Stimulated activated CD4-positive, alpha-beta T cell treated with anti-CD3 and anti-CD28 coated beads, Interleukin-1b, Interleukin-23, amount 100 ng/mL, for 24 hours (primary cell): ENCODE measurements around the gene FAM169A.
"Not testable (repeated sequence)": the region's sequence is repeated elsewhere in the genome, so short reads cannot be mapped to it uniquely, and the experiment has no call there.

Source experiments
- DNase-seq, 4 experiments: peaks; one replicate each; pipeline ENCODE4 v3.0.0-alpha.2; 2020; ENCODE audit warnings: low read depth in 4 of 4, low spot score in 1 of 4

FAM169A gene

DNA sequence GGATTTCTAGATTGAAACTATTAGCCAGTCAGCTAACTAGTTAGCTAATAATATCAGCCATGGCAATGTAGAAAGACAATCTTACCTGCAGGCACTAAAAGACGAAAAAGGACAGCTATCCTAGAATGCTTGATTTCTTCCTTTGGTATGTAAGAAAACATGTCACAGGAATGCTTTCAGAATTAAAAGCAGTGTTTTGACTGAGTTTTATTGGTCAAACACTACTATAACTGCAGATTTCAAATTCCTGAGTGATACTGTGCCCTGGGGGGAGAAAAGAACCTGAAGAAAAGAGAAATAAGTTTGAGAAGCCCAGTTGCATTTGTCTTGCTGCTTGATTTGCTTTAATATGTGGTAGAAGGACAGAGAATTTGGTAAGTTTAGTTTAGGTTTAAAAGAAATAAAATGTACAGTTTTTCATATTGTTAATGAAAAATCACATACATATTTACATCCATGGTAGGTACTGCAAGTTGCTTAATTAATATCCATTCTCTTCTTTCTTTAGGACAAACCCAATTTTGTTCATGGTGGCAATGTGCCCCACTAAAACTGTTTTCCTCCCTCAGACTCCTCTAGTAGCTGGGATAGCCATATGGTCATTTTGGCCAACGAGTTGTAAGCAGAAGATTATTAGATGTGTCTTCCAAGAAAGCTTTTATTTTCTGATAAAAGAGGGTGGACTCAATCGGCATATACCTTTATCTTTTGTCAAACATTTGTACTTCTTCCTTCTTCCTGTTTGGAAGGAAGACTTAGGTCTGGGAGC lies 4.3 kb upstream of the FAM169A start:
- DNase-seq, result no peak

- not testable (repeated sequence) for DNase-seq
These were observed 3.2 kb upstream of the FAM169A start for GRCh38 chr5:74869414-74869813.

DNA sequence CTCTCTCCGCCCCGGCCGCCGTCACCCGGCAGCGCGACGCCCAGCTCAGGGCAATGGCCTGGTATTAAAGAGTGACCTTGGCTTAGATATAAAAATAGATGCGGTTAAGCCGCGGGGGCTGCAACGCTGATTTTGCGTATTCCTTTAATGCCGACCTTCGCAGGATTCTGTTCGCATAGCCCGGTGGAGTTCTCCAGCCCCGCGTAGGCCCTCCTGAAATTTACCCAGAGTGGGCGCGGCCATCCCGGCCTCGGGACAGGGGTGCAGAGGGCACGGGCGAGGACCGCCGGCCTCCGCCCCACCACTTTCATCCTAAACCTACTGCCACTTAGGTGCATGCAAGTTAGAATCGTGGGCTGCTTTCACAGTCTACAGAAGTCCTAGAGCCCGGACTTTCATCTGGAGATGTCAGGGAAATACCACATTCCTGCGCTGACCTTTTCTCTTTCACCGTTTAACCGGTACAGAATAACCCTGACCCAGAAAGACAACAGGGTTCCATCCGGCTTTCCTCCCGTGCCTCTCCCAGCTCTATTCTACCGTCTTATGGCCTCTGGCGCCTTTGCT lies 492 bp upstream of the FAM169A start:
- DNase-seq, result no peak

- no peak for DNase-seq
These were observed 857 bp downstream of the FAM169A start for GRCh38 chr5:74865256-74865803.

DNA sequence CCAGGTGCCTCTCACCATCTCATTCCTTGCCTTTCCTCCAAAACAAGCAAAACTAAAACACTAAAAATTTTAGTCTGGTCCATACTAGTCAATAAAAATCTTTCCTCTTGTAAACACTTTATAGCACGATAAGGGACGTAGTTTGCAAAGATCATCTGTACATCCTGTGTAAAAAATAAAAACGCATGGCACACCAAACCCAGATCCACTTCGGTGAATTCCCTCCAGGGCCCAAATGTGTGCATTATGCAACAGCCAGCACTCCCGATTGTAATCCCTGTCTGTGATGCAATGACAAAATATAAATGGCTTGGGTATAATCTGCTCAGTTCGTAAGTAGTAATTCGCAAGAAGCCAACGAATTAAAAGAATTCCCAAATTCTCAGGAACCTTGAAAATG lies 1.4 kb downstream of the FAM169A start:
- DNase-seq, result no peak

- DNase-seq, result no peak
These were observed 2.5 kb downstream of the FAM169A start for GRCh38 chr5:74863726-74864125.

- DNase-seq, result no peak
These were observed 4.0 kb downstream of the FAM169A start for GRCh38 chr5:74862221-74862620.

DNA sequence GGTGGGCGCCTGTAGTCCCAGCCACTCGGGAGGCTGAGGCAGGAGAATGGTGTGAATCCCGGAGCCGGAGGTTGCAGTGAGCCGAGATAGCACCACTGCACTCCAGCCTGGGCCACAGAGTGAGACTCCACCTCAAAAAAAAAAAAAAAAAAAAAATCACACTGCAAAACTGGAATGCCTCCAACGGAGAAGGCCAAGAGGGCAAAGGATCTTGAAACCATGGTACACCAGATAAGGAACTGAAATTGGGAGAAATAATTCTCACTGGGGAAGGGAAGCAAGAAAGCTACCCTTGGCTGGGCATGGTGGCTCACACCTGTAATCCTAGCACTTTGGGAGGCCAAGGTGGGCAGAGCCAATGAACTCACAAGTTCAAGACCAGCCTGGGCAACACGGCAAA lies 9.2 kb downstream of the FAM169A start:
- not testable (repeated sequence) for DNase-seq

GRCh38 chr5:74853256-74853655 lies 12.9 kb downstream of the FAM169A start:
- no peak for DNase-seq

GRCh38 chr5:74851684-74852353 lies 14.4 kb downstream of the FAM169A start:
- DNase-seq, result no peak

- no peak for DNase-seq
These were observed 15.3 kb downstream of the FAM169A start for GRCh38 chr5:74850789-74851425.

- no peak for DNase-seq
These were observed 16.2 kb downstream of the FAM169A start for GRCh38 chr5:74850030-74850429.

- DNase-seq, result no peak
These were observed 17.6 kb downstream of the FAM169A start for GRCh38 chr5:74848553-74849025.

DNA sequence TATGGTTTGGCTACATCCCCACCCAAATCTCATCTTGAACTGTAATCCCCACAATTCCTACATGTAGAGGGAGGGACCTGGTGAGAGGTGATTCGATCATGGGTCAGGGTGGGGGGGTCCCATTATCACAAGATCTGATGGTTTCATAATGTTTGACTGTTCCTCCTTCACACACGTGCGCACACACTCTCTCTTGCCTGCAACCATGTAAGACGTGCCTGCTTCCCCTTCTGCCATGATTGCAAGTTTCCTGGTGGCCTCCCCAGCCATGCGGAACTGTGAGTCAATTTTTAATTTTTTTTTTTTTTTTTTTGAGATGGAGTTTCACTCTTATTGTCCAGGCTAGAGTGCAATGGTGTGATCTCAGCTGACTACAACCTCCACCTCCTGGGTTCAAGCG lies 27.0 kb downstream of the FAM169A start:
- DNase-seq, result no peak

- no peak for DNase-seq
These were observed 27.9 kb downstream of the FAM169A start for GRCh38 chr5:74838262-74838661.

GRCh38 chr5:74837115-74837514 lies 29.1 kb downstream of the FAM169A start:
- no peak for DNase-seq

GRCh38 chr5:74833537-74834266 lies 32.5 kb downstream of the FAM169A start:
- DNase-seq, result no peak

- DNase-seq, result no peak
These were observed 36.8 kb downstream of the FAM169A start for GRCh38 chr5:74829413-74829812.

- no peak for DNase-seq
These were observed 43.9 kb downstream of the FAM169A start for GRCh38 chr5:74822288-74822687.

DNA sequence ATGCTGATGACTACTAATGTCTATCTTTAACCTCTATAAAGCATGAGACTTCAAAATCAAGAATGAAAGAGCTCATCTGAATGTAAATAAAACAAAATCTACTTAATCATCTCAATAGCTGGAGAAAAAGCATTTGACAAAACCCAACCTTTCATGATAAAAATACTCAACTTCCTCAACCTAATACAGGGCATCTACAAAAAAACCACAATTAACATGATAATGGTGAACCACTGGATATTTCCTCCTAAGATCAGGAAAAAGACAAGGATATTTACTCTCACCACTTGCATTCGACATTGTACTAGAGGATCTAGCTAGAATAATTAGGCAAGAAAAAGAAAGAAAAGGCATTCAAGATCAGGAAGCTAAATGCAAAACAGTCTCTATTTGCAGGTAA lies 49.3 kb downstream of the FAM169A start:
- no peak for DNase-seq

GRCh38 chr5:74810915-74811314 lies 55.3 kb downstream of the FAM169A start:
- no peak for DNase-seq
